Subcutaneous abdominal adipose tissue (tissue), 5 donors: ENCODE results near the gene ADI1.
A peak's percentile ranks its signal among the peaks of the same experiment; 100 is the strongest.

Experiments used
- H3K27ac ChIP-seq: one replicate; pipeline ENCODE4 v1.7.0; 2013; ENCODE audit warnings: low read depth, mild to moderate bottlenecking, inconsistent platforms, low read length, moderate library complexity
- H3K27me3 ChIP-seq, 5 donors: one replicate each; pipeline ENCODE4 v1.7.0; 2013; ENCODE audit warnings: low read length in 5 of 5, inconsistent platforms in 1 of 5; ENCODE audit not compliant: control insufficient read depth in 5 of 5, insufficient read depth in 4 of 5
- H3K36me3 ChIP-seq, 5 donors: one replicate each; pipeline ENCODE4 v1.7.0; 2013; ENCODE audit warnings: low read length in 5 of 5; ENCODE audit not compliant: control insufficient read depth in 5 of 5, insufficient read depth in 5 of 5
- H3K4me1 ChIP-seq, 5 donors: one replicate each; pipeline ENCODE4 v1.7.0; 2013; ENCODE audit warnings: low read length in 5 of 5, mild to moderate bottlenecking in 3 of 5, moderate library complexity in 1 of 5; ENCODE audit not compliant: control insufficient read depth in 5 of 5, insufficient read depth in 5 of 5
- H3K4me3 ChIP-seq, 5 donors: one replicate each; pipeline ENCODE4 v1.7.0; 2013; ENCODE audit warnings: low read length in 5 of 5, low read depth in 1 of 5
- H3K9ac ChIP-seq, 5 donors: one replicate each; pipeline ENCODE4 v1.7.0; 2013; ENCODE audit warnings: low read length in 5 of 5, mild to moderate bottlenecking in 4 of 5, moderate library complexity in 3 of 5
- H3K9me3 ChIP-seq, 5 donors: one replicate each; pipeline ENCODE4 v1.7.0; 2013; ENCODE audit warnings: low read length in 5 of 5; ENCODE audit not compliant: control insufficient read depth in 5 of 5
- donor health status: healthy.
- donor health status: healthy.
- donor health status: healthy.
- donor health status: healthy.
- donor health status: healthy.

ADI1 gene

GRCh38 chr2:3488855-3489763 is 30.2 kb downstream of the ADI1 start:
- no peak overlapping the region for H3K9ac ChIP-seq
- H3K4me3 ChIP-seq = no peak overlapping the region
- H3K36me3 ChIP-seq = peaks cover 0 to 11% (median 3%) of the 10 kb centered on the region in 5 donors
- peaks cover 0 to 3% (median 0%) of the 10 kb centered on the region in 5 donors for H3K9me3 ChIP-seq
- peaks cover 1 to 24% (median 8%) of the 10 kb centered on the region in 5 donors for H3K4me1 ChIP-seq
- no peak overlapping the region for H3K27ac ChIP-seq
- H3K27me3 ChIP-seq = no peaks in the 10 kb centered on the region

- H3K9ac ChIP-seq = no peak overlapping the region
- peaks cover 0 to 3% (median 0%) of the 10 kb centered on the region in 5 donors for H3K9me3 ChIP-seq
- H3K27me3 ChIP-seq = no peaks in the 10 kb centered on the region
- H3K4me1 ChIP-seq = peaks cover 1 to 16% (median 2%) of the 10 kb centered on the region in 5 donors
- no peak overlapping the region for H3K4me3 ChIP-seq
- H3K27ac ChIP-seq = no peak overlapping the region
- peaks cover 0 to 20% (median 3%) of the 10 kb centered on the region in 5 donors for H3K36me3 ChIP-seq
These were observed 31.2 kb downstream of the ADI1 start for GRCh38 chr2:3488061-3488531.

DNA sequence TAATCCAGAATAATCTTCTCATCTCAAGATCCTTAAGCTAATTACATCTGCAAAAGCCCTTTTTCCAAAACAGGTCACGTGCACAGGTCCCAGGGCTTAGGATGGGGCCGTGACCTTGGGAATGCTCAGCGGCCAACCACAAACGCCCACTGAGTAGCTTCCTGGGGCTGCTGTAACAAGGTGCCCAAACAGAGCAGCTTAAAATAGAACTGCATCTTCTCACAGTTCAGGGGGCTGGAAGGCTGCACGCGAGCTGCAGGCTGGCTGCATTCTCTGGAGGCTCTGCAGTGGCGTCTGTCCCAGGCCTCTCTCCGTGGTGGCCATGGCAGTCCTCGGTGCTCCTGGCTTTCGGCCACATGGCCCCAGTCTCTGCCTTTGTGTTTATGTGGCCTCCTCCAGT is 31.9 kb downstream of the ADI1 start:
- no peak overlapping the region for H3K9ac ChIP-seq
- H3K4me3 ChIP-seq = no peak overlapping the region
- H3K9me3 ChIP-seq = peaks cover 0 to 3% (median 0%) of the 10 kb centered on the region in 5 donors
- H3K36me3 ChIP-seq = peaks cover 0 to 27% (median 5%) of the 10 kb centered on the region in 5 donors
- peaks cover 0 to 16% (median 6%) of the 10 kb centered on the region in 5 donors for H3K4me1 ChIP-seq
- H3K27ac ChIP-seq = no peak overlapping the region
- H3K27me3 ChIP-seq = no peaks in the 10 kb centered on the region

DNA sequence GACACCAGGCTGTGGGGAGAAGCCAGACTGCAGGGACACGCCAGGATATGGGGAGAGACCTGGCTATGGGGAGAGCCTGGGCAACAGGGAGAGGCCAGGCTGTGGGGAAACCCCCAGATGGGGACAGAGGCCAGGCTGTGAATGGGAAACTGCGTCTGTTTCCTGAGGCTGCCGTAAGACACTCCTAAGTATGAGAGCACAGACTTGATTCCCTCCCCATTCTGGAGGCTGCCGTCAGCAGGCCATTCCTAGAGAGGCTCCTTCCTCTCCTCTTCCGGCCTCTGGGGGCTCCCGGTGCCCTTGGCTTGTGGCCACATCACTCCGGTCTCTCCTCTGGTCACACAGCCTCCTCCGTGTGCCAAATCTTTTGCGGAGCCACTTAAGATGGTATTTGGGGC is 32.3 kb downstream of the ADI1 start:
- no peak overlapping the region for H3K4me3 ChIP-seq
- H3K36me3 ChIP-seq = peaks cover 0 to 31% (median 7%) of the 10 kb centered on the region in 5 donors
- H3K4me1 ChIP-seq = peaks cover 0 to 16% (median 6%) of the 10 kb centered on the region in 5 donors
- H3K27me3 ChIP-seq = no peaks in the 10 kb centered on the region
- H3K9ac ChIP-seq = no peak overlapping the region
- no peak overlapping the region for H3K27ac ChIP-seq
- H3K9me3 ChIP-seq = peaks cover 0 to 3% (median 0%) of the 10 kb centered on the region in 5 donors

- H3K4me1 ChIP-seq = peaks cover 0 to 16% (median 6%) of the 10 kb centered on the region in 5 donors
- no peak overlapping the region for H3K9ac ChIP-seq
- no peak overlapping the region for H3K27ac ChIP-seq
- H3K36me3 ChIP-seq = peaks cover 0 to 38% (median 7%) of the 10 kb centered on the region in 5 donors
- H3K9me3 ChIP-seq = peaks cover 0 to 3% (median 0%) of the 10 kb centered on the region in 5 donors
- no peak overlapping the region for H3K4me3 ChIP-seq
- no peaks in the 10 kb centered on the region for H3K27me3 ChIP-seq
These were observed 33.0 kb downstream of the ADI1 start for GRCh38 chr2:3486047-3487027.

DNA sequence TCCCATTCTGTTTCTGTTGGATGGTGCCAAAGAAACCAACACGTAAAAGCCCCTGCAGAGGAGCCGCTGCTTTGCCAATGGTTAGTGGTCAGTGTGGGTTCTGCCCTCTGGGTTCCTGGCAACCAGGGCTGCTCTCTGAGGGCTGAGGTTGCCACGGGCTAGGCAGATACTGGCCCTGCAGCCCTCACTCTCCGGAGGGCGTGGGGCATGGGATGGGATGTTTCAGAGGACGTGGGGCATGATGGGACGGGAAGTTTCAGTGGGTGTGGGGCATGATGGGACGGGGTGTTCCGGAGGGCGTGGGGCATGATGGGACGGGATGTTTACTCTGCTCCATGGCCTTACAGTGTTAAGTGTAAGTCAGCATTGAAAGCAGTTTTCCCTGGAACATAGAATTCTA is 34.2 kb downstream of the ADI1 start:
- Histone ChIP-seq H3K9me3 (peaks cover 0 to 3% (median 0%) of the 10 kb centered on the region in 5 donors), H3K4me3 (no peak overlapping the region), H3K4me1 (peaks cover 0 to 16% (median 6%) of the 10 kb centered on the region in 5 donors), H3K36me3 (peaks cover 0 to 38% (median 8%) of the 10 kb centered on the region in 5 donors), H3K27ac (no peak overlapping the region), H3K9ac (no peak overlapping the region), H3K27me3 (no peaks in the 10 kb centered on the region)

DNA sequence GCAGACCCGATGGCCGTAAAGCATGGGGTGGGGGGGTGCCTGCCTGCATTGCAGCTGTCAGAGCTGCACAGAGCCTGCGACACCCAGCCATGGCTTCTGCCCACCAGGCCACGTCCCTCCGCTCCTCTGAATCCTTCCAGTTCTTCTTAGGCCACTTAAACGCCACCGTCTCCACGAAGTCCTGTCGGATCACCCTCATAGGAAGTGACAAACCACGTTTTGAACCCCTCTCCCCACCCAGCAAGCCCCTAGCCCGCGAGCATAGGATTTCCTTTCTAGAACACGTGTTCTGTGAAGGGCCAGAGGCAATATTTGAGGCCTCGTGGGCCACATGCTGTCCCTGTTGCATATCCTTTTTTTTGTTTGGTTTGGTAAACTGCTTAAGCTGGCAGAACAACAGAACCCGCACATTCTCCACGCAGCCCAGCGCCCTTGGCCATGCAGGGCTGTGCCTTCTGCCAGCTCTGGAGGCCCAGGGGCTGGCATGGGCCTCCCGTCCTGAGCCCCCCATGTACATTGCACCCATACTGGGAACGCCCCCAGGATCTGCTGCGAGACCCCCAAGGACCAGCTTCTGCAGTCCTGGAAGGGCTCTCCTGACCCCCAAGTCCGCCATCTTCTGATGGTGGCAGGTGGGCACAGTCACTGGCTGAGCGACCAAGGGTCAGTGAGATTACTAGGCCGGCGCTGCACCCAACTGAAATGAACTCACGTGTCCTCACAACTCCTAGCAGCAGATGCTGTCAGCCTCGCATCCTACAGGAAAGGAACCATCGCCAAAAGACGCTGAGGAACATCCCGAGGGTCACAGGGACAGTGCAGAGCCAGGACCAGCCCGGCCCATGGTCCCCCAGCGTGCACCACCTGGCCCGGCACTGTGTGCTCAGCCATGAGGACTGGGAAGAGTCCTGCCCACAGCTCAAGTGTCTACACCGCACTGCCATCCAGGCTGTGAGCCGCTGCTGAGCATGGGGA is 35.1 kb downstream of the ADI1 start:
- Histone ChIP-seq H3K27me3 (no peaks in the 10 kb centered on the region), H3K36me3 (peaks cover 0 to 47% (median 17%) of the 10 kb centered on the region in 5 donors), H3K9ac (no peak overlapping the region), H3K27ac (no peak overlapping the region), H3K9me3 (peaks cover 0 to 3% (median 0%) of the 10 kb centered on the region in 5 donors), H3K4me3 (peak overlapping the region in 1 of 5 donors; percentile 65), H3K4me1 (peaks cover 0 to 16% (median 6%) of the 10 kb centered on the region in 5 donors)

DNA sequence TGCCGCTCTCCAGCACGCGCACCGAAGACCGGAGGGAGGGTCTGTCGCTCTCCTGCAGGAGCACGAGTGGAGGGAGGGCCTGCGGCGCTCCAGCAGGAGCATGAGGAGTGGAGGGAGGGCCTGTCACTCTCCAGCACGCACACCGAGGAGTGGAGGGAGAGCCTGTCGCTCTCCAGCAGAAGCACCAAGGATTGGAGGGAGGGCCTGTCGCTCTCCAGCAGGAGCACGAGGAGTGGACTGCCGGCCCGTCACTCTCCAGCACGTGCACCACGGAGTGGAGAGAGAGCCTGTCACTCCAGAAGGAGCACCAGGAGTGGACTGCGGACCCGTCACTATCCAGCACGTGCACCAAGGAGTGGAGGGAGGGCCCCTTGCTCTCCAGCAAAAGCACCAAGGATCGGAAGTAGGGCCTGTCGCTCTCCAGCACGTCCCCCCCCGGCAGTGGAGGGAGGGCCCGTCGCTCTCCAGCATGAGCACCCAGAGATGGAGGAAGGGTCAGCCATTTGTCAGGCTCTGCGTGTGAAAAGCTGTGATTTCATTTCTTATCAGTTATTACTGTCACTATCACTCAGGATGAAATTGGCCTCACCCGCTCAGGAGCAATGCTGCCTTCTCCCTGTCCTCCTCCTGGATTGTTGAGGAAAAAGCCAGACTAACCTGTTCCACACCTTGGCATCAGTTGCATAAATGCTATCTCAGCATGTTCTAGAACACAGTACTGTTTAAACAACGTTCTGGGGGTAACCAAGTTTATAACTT is 35.9 kb downstream of the ADI1 start:
- no peaks in the 10 kb centered on the region for H3K27me3 ChIP-seq
- H3K4me1 ChIP-seq = peaks cover 0 to 16% (median 6%) of the 10 kb centered on the region in 5 donors
- peaks cover 0 to 55% (median 25%) of the 10 kb centered on the region in 5 donors for H3K36me3 ChIP-seq
- peaks cover 0 to 3% (median 0%) of the 10 kb centered on the region in 5 donors for H3K9me3 ChIP-seq
- no peak overlapping the region for H3K9ac ChIP-seq
- peak overlapping the region in 2 of 5 donors; percentile 38 to 65 for H3K4me3 ChIP-seq
- H3K27ac ChIP-seq = no peak overlapping the region
